ENCODE results near the gene RNF17.
A peak's percentile ranks its signal among the peaks of the same experiment; 100 is the strongest.

RNF17 gene

GRCh38 chr13:24910502-24911132, 146.6 kb downstream of the RNF17 start:
- no peak overlapping the region for H3K4me3 ChIP-seq (ENCODE audit: low read depth, low read length)
- peaks cover 2% of the 10 kb centered on the region for H3K36me3 ChIP-seq (replicated peaks)
- in situ Hi-C loops (cut with HindIII; ENCODE audit: low pct_ligation_motif_present, low sequenced_read_pairs) = no loop called here
- no peak for TF ChIP-seq CTCF (IDR thresholded peaks at IDR 0.05; ENCODE audit: low read depth, low read length, missing control alignments)
- no peak overlapping the region for H3K27ac ChIP-seq
- H3K27me3 ChIP-seq (replicated peaks) = no peaks in the 10 kb centered on the region
- DNase-seq = no peak

GRCh38 chr13:24911133-24911908, 147.4 kb downstream of the RNF17 start:
- DNase-seq = peak; percentile 55
- Histone ChIP-seq H3K27me3 (replicated peaks) (no peaks in the 10 kb centered on the region), H3K36me3 (replicated peaks) (no peaks in the 10 kb centered on the region), H3K27ac (peak overlapping the region; percentile 9), H3K4me3 (ENCODE audit: low read depth, low read length) (no peak overlapping the region)
- in situ Hi-C loops (cut with HindIII; ENCODE audit: low pct_ligation_motif_present, low sequenced_read_pairs) = no loop called here
- no peak for TF ChIP-seq CTCF (IDR thresholded peaks at IDR 0.05; ENCODE audit: low read depth, low read length, missing control alignments)

- Histone ChIP-seq H3K4me3 (ENCODE audit: low read depth, low read length) (no peak overlapping the region), H3K27me3 (replicated peaks) (no peaks in the 10 kb centered on the region), H3K27ac (no peak overlapping the region), H3K36me3 (replicated peaks) (no peaks in the 10 kb centered on the region)
- no peak for DNase-seq
- in situ Hi-C loops (cut with HindIII; ENCODE audit: low pct_ligation_motif_present, low sequenced_read_pairs) = no loop called here
- TF ChIP-seq CTCF (IDR thresholded peaks at IDR 0.05; ENCODE audit: low read depth, low read length, missing control alignments) = no peak
Measured at GRCh38 chr13:24916464-24916863, 152.5 kb downstream of the RNF17 start.

GRCh38 chr13:24921003-24921402, 157.0 kb downstream of the RNF17 start:
- H3K27me3 ChIP-seq (replicated peaks) = no peaks in the 10 kb centered on the region
- no peaks in the 10 kb centered on the region for H3K36me3 ChIP-seq (replicated peaks)
- in situ Hi-C loops (cut with HindIII; ENCODE audit: low pct_ligation_motif_present, low sequenced_read_pairs) = no loop called here
- TF ChIP-seq CTCF (IDR thresholded peaks at IDR 0.05; ENCODE audit: low read depth, low read length, missing control alignments) = no peak
- H3K4me3 ChIP-seq (ENCODE audit: low read depth, low read length) = no peak overlapping the region
- no peak for DNase-seq
- no peak overlapping the region for H3K27ac ChIP-seq

- in situ Hi-C loops (cut with HindIII; ENCODE audit: low pct_ligation_motif_present, low sequenced_read_pairs) = no loop called here
- no peak for TF ChIP-seq CTCF (IDR thresholded peaks at IDR 0.05; ENCODE audit: low read depth, low read length, missing control alignments)
- H3K36me3 ChIP-seq (replicated peaks) = no peaks in the 10 kb centered on the region
- peak overlapping the region; percentile 84 for H3K4me3 ChIP-seq (ENCODE audit: low read depth, low read length)
- no peaks in the 10 kb centered on the region for H3K27me3 ChIP-seq (replicated peaks)
- H3K27ac ChIP-seq = peak overlapping the region; percentile 58
- no peak for DNase-seq
Measured at GRCh38 chr13:24921881-24922280, 157.9 kb downstream of the RNF17 start.

All from brain microvascular endothelial cell (primary cell).